HPDE6-E6E7 (cell line): ENCODE results near the gene COL1A1.

Experiments used
- DNase-seq: peaks from one replicate; pipeline ENCODE4 v3.0.0; 2011; ENCODE audit warnings: missing footprints; ENCODE audit errors: extremely low spot score

The COL1A1 gene

DNA sequence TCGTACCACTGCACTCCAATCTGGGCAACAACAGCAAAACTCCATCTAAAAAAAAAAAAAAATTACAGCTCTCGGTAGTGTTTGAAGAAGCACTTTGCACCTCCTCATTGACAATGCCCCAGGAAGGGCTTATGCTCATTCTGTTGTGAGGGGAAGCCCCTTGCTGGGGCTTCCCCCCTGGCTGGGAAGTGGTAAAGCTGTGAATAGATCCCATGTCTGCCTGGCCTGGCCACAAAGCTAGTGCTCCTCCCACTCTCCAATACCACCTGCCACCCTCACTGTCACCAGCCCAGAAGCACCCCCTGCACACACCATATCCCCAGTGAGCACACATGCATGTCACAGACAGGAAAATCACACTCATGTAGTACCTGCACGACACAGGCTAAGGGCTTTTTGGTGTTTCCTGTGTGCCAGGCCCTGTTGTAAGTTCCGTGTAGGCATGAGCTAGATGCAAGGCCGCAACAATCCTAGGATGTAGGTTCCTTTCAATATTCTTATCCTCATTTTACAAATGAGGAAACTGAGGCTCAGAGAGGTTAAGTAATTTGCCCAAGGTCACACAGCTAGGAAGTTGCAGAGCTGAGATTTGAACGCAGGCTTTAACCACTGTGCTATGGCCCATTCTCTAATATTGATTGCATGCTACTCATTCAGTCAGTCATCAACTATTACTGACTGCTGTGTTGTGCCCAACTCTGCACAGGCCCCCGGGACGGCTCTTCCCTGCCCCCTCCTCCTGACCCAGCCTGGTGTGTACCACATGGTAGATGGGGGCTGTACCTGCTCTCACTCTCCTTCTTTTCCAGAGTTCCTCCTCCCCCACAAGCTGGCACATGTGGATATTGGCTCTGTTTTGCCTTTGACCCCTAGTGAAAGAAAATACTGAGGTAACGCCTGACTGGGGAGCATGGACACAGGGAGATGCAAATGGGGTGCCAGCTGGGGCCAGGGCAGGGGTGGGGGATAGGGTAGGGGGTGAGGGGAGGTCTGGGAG lies 11.9 kb upstream of the COL1A1 start:
- no peak for DNase-seq

DNA sequence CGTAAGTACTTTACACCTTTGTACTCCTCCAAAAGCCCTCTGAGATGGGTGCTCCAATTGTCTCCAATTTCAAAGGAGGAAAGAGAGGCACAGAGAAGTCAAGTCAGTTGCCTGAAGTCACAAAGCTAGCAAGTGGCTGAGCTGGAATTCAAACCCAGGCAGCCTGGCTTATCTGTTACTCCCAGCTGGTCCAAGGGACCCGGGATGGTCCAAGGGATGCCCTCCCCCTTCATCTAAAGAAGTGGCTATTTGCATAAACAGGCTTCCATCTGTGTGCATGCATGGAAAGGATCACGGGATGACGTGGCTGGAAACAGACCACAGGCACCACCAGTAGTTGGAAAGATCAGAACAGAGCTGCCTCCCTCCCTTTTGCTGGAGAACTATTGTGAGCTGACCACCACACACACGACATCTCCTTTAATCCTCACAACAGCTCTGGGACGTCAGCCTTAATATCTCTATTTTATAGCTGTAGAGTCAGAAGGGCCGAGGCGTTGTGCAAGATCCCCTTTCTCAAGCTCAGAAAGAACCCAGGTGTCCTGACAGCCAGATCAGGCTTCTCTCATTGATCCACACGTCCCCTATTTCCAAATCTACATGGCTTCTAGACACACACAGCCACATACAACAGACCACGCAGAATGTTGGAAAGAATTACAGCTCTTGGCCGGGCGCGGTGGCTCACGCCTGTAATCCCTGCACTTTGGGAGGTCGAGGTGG lies 10.9 kb upstream of the COL1A1 start:
- no peak for DNase-seq

DNA sequence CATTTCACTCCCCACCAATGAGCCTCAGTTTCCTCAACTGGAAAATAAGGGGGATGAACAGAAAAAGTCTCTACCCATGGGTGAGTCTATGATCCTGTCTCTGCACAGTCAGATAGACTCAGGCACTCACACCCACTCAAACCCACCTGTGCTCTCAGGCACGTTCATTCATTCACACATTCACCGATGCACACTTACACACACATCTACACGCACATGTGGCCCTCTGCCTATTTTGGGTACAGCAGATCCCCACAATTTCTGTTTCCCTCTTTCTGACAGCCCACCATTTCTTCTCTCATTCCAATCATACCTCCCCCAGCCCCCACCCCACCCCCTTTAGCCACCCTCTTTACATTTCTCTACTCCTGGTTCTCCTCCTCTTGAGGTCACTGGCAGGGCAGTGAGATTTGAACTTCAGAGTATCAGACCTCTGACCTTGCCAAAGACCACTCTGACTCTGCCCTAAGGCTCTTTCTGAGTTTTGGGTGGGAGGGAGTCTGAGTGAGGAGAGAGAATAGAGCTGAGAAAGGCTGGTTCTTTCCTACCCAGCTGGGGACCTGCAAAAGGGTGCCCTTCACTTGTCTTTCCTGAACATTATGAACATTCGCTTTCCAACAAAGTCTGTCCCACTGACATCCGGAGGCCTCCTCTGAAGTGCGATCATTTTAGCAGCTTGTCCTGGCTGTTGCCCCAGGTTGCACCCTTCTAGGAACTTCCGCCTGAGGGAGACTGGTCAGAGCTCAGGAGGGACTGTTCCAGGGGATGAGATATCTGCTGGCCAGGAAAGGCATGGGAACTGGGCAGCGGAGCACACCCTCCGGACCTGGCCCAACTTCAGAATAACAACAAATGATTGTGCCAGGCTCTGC lies 10.1 kb upstream of the COL1A1 start:
- no peak for DNase-seq

- DNase-seq: no peak
Observed at GRCh38 chr17:50210240-50211225, 9.1 kb upstream of the COL1A1 start.

DNA sequence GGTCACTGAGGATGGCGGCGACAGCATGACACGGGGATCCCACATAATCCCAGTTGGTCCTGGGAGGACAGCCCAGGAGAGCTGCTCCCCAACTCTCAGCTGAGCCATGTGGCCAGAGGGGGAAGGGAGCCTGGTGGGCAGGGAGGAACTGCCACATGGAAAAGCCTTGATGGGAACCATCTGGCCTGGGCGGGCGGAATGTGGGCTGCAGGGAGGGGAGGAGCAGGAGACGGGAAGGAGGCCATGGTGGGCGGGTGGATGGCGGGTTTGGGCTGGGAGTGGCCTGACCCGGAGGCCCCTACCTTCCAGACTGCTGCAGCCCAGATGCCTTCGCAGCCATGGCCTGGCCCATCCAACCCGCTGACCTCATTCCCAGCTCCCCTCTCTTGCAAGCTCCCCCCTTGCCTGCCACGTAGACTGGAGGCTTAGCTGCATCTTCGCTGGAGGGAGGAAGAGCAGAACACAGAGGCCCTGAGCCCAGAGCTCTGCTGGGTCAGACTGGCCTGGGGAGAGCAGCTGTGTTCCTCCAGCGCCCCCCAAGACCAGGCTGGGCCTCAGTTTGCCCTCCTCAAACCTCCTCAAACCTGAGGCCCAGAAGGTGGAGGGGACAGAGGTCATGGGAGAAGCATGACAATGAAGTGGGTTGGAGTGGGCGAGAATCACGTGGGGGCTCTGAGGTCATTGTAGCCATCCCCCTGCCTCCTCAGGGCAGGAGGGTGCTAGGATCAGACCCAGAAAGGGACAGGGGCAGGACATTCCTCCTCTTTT lies 8.2 kb upstream of the COL1A1 start:
- no peak for DNase-seq

- no peak for DNase-seq
Observed at GRCh38 chr17:50209133-50209471, 7.7 kb upstream of the COL1A1 start.

DNA sequence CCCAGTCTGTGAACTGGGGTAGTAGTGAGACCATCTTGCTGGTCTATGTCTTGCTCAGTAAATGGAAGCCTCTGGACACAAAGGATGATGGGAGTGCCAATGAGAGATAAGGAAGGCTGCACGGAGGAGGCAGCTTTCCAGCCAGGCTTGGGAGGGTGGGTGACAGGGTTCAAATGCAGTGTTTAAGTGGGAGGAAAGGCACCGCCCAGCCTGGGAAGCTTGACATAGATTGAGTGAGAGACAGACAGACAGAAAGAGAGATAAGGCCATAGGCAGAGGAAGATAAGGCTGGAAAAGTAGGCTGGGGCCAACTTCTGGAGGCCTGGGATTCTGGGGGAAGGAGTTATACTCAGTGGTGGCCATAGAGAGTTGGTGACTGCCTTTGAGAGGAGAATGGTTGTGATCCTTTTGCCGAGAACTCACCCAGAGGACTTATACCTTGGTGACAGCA lies 7.2 kb upstream of the COL1A1 start:
- no peak for DNase-seq

DNA sequence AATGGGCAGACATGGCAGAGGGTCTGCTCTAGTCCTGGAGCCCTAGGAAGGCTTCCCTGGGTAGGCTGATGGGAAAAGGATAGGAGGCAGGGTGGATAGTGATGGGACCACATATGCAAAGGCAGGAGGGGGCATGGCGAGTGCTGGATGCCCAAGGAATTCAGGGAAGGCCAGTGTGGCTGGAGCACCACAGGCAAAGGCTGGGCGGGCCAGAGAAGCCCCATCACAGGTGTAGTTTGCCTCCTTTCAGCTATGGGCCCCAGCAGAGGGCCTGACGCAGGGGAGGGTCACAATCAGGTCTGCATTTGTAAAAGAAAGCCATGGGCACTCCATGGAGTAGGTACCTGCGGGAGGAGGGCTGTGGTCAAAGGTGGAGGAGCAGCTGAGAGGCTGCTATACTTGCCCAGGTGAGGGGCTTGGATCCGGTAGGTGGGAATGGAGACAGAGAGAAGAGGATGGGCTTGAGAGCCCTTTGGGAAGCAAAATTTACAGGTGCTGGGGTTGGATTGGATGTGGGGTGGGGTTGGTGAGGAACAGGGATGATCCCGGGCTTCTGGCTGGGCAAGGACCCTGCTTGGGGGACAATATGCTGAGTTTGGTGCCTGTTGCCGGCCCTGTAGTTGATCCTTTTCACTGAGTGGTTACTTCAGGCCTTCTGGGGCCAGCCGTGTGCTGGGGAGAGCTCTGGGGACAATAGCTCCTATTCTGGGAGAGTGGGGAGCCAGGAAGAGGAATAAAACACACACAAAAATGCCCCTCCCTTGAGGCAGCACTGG lies 6.5 kb upstream of the COL1A1 start:
- no peak for DNase-seq

GRCh38 chr17:50207315-50207714 lies 5.9 kb upstream of the COL1A1 start:
- DNase-seq: no peak

DNA sequence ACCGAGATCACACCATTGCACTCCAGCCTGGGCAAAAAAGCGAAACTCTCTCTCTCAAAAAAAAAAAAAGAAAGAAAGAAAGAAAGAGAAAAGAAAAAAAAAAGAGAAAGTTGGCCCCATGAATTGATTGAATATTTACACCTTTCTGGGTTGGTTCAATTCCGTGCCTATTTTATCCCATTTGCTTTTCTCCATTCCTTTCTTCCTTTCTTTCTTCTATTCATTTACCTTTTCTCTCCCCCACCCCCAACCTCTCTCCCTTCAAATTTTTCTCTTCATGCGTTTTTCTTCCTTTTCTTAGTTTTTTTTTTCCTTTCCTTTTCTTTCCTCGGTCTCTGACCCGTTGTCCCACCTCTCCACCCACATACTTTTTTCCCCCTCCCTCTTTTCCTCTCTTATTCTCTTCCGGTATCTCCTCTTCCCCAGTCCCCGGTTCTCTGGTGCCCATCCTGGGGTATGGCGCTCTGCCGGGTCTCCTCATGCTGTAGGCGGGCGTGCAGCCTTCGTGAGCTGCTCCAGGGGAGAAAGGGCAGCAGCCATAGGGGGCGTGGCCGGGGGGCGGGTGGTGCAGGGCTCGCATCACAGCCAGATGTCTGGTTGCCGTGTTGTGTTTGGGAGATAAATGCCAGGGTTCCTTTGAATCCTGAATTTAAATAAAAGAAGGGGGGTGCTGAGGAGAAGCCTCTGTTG lies 5.3 kb upstream of the COL1A1 start:
- DNase-seq: no peak

DNA sequence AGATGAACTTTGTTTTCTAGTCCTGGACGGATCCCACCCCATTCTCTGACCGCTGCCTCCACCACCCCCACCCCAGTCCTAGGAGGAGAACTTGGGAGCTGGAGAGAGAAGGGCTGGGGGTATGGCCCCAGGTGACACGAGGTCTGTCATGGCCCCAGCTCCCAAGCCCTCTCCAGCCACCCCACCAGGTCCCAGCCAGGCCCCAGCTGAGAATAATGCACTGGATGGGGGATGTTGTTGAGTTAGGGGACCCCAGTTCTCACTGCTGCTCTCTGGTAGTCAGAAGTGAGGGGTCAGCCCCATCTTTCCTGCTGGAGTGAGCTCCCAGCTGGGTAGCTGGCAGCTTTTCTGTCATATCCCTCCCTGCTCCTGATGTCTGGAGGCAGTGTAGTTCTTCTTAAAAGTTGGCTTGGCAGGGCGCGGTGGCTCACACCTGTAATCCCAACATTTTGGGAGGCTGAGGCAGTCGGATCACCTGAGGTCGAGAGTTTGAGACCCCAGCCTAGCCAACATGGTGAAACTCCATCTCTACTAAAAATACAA lies 4.6 kb upstream of the COL1A1 start:
- no peak for DNase-seq

GRCh38 chr17:50205111-50205962 lies 3.9 kb upstream of the COL1A1 start:
- no peak for DNase-seq

- no peak for DNase-seq
Observed at GRCh38 chr17:50204431-50204830, 3.0 kb upstream of the COL1A1 start.

DNA sequence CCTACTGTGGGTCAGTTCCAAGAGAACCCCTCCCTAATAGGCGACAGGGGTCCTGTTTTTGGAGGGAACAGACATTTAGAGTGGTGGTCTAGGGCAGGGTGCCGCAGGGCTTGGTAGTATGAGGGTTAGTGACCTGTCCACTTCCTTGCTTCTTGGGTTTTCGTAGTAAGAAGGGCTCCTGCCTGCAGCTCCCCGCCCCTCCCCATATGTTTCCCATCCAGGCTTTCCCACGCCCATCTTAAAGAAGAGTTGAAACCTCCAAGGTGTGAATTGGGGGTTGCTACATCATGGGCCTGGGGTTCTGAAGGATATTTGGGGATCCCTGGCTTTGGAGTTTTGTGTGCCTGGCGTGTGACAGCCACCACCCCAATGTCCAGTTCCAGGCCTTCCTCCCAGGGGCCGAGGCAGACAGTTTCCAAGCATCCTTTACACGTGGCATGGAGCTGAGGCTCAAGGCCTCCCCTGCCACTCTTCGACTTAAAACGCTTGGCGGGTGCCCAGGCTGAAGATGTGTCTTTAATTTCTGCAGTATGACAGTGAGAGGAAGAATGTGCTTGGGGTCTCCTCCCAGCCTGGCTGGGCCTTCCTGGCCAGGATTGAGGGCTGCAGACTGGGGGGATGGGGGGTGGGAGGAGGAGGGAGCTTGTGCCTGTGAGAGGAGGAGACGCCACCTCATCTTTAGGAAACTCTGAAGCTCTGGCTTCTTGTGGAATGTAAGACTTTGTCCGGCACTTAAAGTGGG lies 2.3 kb upstream of the COL1A1 start:
- DNase-seq: no peak

DNA sequence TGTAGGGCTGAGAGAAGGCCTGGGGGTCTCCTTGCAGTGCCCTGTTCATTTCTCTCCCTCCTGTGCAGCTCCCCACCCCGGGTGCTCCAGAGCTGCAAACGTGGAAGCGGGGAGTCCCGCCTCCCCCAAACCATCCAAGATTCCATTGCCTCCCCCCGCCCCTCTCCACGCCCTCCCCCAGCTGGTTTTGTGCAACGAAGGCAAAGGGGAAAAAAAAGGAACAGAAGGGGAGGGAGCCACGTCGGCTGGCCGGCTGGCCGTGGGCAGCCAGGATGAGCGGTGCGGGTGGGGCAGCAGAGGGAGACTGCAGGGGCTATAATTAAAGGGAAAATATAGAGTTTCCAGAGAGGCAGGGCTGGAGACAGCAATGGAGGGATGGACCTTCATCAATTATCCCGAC lies 1.7 kb upstream of the COL1A1 start:
- DNase-seq: no peak

- DNase-seq: peak; percentile 80
Observed at GRCh38 chr17:50200457-50201275, 765 bp downstream of the COL1A1 start.
